K562 (cell line): ENCODE results near the gene CERS6.

Experiments used
- CBX8 ChIP-seq: fragments of 200-600 bp; sonication (generic); IDR thresholded peaks from 2 replicates; pipeline ENCODE4 v1.6.1; 2012; ENCODE audit warnings: borderline replicate concordance, mixed run types, low read depth, mild to moderate bottlenecking, moderate library complexity, mixed read lengths, low read length, control low read depth, inconsistent platforms; ENCODE audit not compliant: poor library complexity, severe bottlenecking; ENCODE audit errors: extremely low read depth
- COPS2 ChIP-seq: fragments of 450-650 bp; conservative IDR thresholded peaks from 2 replicates; pipeline ENCODE4 v1.6.1; 2016; ENCODE audit warnings: mild to moderate bottlenecking, moderate library complexity
- RAD51 ChIP-seq: fragments of 450-650 bp; IDR thresholded peaks from 2 replicates; pipeline ENCODE4 v1.7.1; 2016; ENCODE audit warnings: low read depth, mild to moderate bottlenecking, borderline replicate concordance
- RNF2 ChIP-seq: sonication (generic); IDR thresholded peaks from 2 replicates; pipeline ENCODE4 v1.6.1; 2016
- TEAD4 ChIP-seq, 2 experiments: sonication (generic) in 1 of 2; formaldehyde crosslinking in 1 of 2; IDR thresholded peaks; 2 replicates each; pipeline versions ENCODE4 v1.6.1 to v1.8.0; 2012 to 2022; ENCODE audit warnings: borderline replicate concordance in 1 of 2, inconsistent platforms in 1 of 2, low read length in 1 of 2, mild to moderate bottlenecking in 1 of 2, missing genetic modification reagents in 1 of 2
- VEZF1 ChIP-seq: fragments of 200-800 bp; sonication (Bioruptor generic); IDR thresholded peaks from 2 replicates; pipeline ENCODE4 v1.6.1; 2017; ENCODE audit warnings: missing genetic modification characterization, missing compliant biosample characterization
- ZBTB33 ChIP-seq: sonication (generic); formaldehyde crosslinking; IDR thresholded peaks from 2 replicates; pipeline ENCODE4 v1.8.1; 2023; ENCODE audit warnings: mild to moderate bottlenecking, missing genetic modification reagents
- ZBTB8A ChIP-seq: fragments of 450-650 bp; IDR thresholded peaks from 2 replicates; pipeline ENCODE4 v1.6.1; 2018; ENCODE audit warnings: mild to moderate bottlenecking, moderate library complexity; ENCODE audit not compliant: partially characterized antibody
- ZKSCAN3 ChIP-seq: fragments of 250-450 bp; sonication (Bioruptor Pico); IDR thresholded peaks from 2 replicates; pipeline ENCODE4 v1.4.0; 2020
- ZNF407 ChIP-seq: fragments of 450-650 bp; IDR thresholded peaks from 2 replicates; pipeline ENCODE4 v1.6.1; 2016; ENCODE audit warnings: low read depth
- ZNF436 ChIP-seq: fragments of 250-450, 450-650 bp; sonication (Bioruptor Pico); formaldehyde crosslinking; IDR thresholded peaks from 2 replicates; pipeline ENCODE4 v1.7.0; 2020; ENCODE audit warnings: mild to moderate bottlenecking

- TF ChIP-seq RAD51 = no peak
- no peak for TF ChIP-seq COPS2
- no peak for TF ChIP-seq CBX8
- no peak for TF ChIP-seq VEZF1 (CRISPR knock-in tag)
- no peak for TF ChIP-seq ZBTB33
- no peak for TF ChIP-seq ZKSCAN3 (CRISPR knock-in tag)
- TF ChIP-seq RNF2 = no peak
- TF ChIP-seq ZNF436 (CRISPR knock-in tag) = no peak
- no peak for TF ChIP-seq TEAD4 (IDR thresholded peaks at IDR 0.05; ENCODE audit: low read length)
- no peak for TF ChIP-seq TEAD4 (CRISPR knock-in tag; IDR thresholded peaks at IDR 0.05; ENCODE audit: borderline replicate concordance)
- no peak for TF ChIP-seq ZBTB8A
- no peak for TF ChIP-seq ZNF407
These were observed 276.4 kb downstream of the CERS6 start for GRCh38 chr2:168732506-168732905.
